Loucy (cell line): ENCODE measurements around the gene C3orf20.

Experiments
- CTCF ChIP-seq: fragments of 200-600 bp; sonication (generic); conservative IDR thresholded peaks from 2 replicates; pipeline ENCODE4 v1.5.1; 2014; ENCODE audit warnings: mild to moderate bottlenecking, antibody characterized with exemption, low read length
- EZH2phosphoT487 ChIP-seq: fragments of 200-600 bp; IDR thresholded peaks from 2 replicates; pipeline ENCODE4 v1.6.1; 2018; ENCODE audit warnings: antibody characterized with exemption, mild to moderate bottlenecking, moderate library complexity, borderline replicate concordance

DNA sequence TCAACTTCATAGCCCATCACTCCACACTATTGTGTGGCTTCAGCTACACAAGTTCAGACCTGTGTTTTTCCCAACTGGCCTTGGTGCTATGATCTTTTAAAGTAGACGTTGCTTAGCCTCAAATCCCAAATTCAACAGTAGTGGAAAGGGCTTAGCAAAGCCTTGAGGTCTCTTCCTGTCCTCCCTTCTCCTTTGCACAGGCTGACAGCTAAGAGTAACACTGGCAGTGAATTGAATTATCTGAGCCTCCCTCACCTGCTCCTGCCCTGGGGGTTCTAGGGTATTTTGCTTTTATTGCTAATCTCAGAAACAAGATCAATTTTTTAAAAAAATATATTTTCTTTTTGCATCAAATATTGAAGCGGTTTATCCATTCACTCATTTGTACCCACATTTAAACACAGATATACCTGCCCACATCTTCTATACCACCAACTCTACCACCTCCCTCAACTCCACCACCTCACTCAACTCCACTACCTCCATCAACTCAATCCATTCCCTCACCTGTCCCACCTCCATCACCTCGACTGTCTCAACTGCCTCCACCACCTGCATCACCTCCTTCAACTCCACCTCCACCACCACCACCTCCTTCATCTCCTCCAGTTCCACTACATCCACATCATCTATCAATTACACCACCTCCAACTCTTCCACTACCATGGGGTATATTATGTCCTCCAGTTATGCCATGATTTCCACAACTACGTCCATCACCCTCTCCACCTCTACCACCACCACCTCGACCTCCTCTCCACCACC is 133.7 kb downstream of the C3orf20 start:
- TF ChIP-seq CTCF = no peak
- TF ChIP-seq EZH2phosphoT487 = no peak
